Transverse colon (tissue), 3 donors: Measurements from ENCODE around the gene EXOSC10.

ENCODE experiments used
- CTCF ChIP-seq, 5 experiments: fragments of 200-600 bp in 3 of 5; fragments of 450-650 bp in 2 of 5; sonication (generic) in 3 of 5; IDR thresholded peaks; 1 replicate in 2 of 5; 2 replicates in 3 of 5; pipeline ENCODE4 v1.5.1; 2016 to 2017; ENCODE audit warnings: antibody characterized with exemption in 5 of 5, inconsistent platforms in 3 of 5, mild to moderate bottlenecking in 2 of 5, moderate library complexity in 1 of 5
- POLR2A ChIP-seq: fragments of 450-650 bp; IDR thresholded peaks from one replicate; pipeline ENCODE4 v1.6.1; 2016; ENCODE audit warnings: antibody characterized with exemption, mild to moderate bottlenecking, moderate library complexity

DNA sequence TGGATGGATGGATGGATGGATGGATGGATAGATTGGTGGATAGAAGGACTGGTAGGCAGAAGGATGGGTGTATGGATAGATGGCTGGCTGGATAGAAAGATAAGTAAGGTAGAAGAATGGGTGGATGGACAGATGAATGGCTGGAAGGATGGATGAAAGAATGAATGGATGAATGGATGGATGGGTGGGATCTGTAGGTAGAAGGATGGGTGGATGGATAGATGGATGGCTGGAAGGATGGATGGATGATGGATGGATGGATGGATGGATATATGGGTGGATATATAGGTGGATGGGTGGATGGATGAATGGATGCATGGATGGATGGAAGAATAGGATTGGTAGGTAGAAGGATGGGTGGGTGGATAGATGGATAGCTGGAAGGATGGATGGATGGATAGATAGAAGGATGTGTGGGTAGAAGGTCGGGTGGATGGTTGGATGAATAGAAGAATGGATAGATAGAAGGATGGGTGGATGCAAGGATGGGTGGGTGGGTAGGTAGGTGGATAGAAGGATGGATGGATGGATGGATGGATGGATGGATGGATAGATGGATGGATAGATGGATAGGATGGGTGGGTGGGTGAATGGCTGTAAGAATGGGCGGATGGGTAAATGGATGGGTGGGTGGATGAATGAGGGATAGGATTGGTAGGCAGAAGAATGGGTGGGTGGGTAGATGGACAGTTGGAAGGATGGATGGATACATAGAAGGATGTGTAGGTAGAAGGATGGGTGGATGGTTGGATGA, 60.1 kb downstream of the EXOSC10 start:
- TF ChIP-seq CTCF (IDR thresholded peaks at IDR 0.05), result no peak
- TF ChIP-seq POLR2A, result no peak
